ENCODE data around the gene AP2M1.

- TF ChIP-seq RAD21 (IDR thresholded peaks at IDR 0.05 in 1 of 2, conservative IDR thresholded peaks at IDR 0.05 in 1 of 2; ENCODE audit: low read depth in 2 of 2, low read length in 2 of 2) (no peak), MAX (IDR thresholded peaks at IDR 0.05) (no peak), POLR2A (IDR thresholded peaks at IDR 0.05; ENCODE audit: control extremely low read depth in 1 of 2, low read depth in 2 of 2, low read length in 2 of 2) (no peak), CTCF (IDR thresholded peaks at IDR 0.05; ENCODE audit: control extremely low read depth in 1 of 3, insufficient read depth in 1 of 3, low read depth in 1 of 3, low read length in 3 of 3) (no peak), SP1 (IDR thresholded peaks at IDR 0.05; ENCODE audit: low read depth, low read length) (no peak), CHD7 (IDR thresholded peaks at IDR 0.05; ENCODE audit: insufficient replicate concordance, low read length) (no peak)
Observed at GRCh38 chr3:184209146-184209923, 34.7 kb downstream of the AP2M1 start.
